OCI-LY1 (cell line): Measurements from ENCODE around the gene RALGPS2.

Experiments
- H2AFZ ChIP-seq: fragments of 200-600 bp; sonication (generic), shearing (Covaris generic); 2 replicates; pipeline ENCODE4 v1.6.0; 2014; ENCODE audit warnings: antibody characterized with exemption, mild to moderate bottlenecking, low read length
- H3F3A ChIP-seq: fragments of 200-600 bp; sonication (generic), shearing (Covaris generic); 2 replicates; pipeline ENCODE4 v1.6.0; 2014; ENCODE audit warnings: mild to moderate bottlenecking, antibody characterized with exemption, low read length, moderate library complexity; ENCODE audit not compliant: insufficient read depth
- H3K27ac ChIP-seq: fragments of 200-600 bp; sonication (generic); 2 replicates; pipeline ENCODE4 v1.5.1; 2014; ENCODE audit warnings: low read length, mixed run types, mild to moderate bottlenecking, low read depth; ENCODE audit not compliant: poor library complexity, severe bottlenecking
- H3K27me3 ChIP-seq: fragments of 200-600 bp; sonication (generic); 2 replicates; pipeline ENCODE4 v1.6.0; 2014; ENCODE audit warnings: antibody characterized with exemption, mild to moderate bottlenecking, low read length, moderate library complexity; ENCODE audit not compliant: insufficient read depth
- H3K36me3 ChIP-seq: fragments of 200-600 bp; sonication (generic); 2 replicates; pipeline ENCODE4 v1.6.1; 2014; ENCODE audit warnings: mild to moderate bottlenecking, antibody characterized with exemption, low read length, moderate library complexity, mixed read lengths; ENCODE audit not compliant: insufficient read depth
- H3K4me1 ChIP-seq: fragments of 200-600 bp; sonication (generic); 2 replicates; pipeline ENCODE4 v1.5.1; 2014; ENCODE audit warnings: mild to moderate bottlenecking, low read length, moderate library complexity; ENCODE audit not compliant: insufficient read depth, severe bottlenecking
- H3K4me2 ChIP-seq: fragments of 200-600 bp; sonication (generic), shearing (Covaris generic); 2 replicates; pipeline ENCODE4 v1.6.1; 2014; ENCODE audit warnings: low read length
- H3K4me3 ChIP-seq: fragments of 200-600 bp; sonication (generic); 2 replicates; pipeline ENCODE4 v1.5.1; 2014; ENCODE audit warnings: low read length, low read depth, mild to moderate bottlenecking, mixed read lengths; ENCODE audit not compliant: poor library complexity, severe bottlenecking
- H3K79me2 ChIP-seq: fragments of 200-600 bp; shearing (Covaris generic); 2 replicates; pipeline ENCODE4 v1.6.1; 2016; ENCODE audit warnings: mixed run types, low read length, mixed read lengths; ENCODE audit not compliant: insufficient read depth
- H3K9ac ChIP-seq: fragments of 200-600 bp; sonication (generic), shearing (Covaris generic); 2 replicates; pipeline ENCODE4 v1.6.1; 2014; ENCODE audit warnings: mild to moderate bottlenecking, low read length, mixed read lengths
- H3K9me2 ChIP-seq: fragments of 200-600 bp; sonication (generic), shearing (Covaris generic); 2 replicates; pipeline ENCODE4 v1.6.1; 2014; ENCODE audit warnings: low read depth, mild to moderate bottlenecking, low read length, mixed read lengths
- H3K9me3 ChIP-seq: fragments of 200-600 bp; shearing (Covaris generic); 2 replicates; pipeline ENCODE4 v1.6.1; 2014; ENCODE audit warnings: low read length, mixed read lengths
- H4K20me1 ChIP-seq: fragments of 200-600 bp; sonication (generic), shearing (Covaris generic); 2 replicates; pipeline ENCODE4 v1.6.0; 2016; ENCODE audit warnings: mild to moderate bottlenecking, low read length; ENCODE audit not compliant: insufficient read depth
- EZH2 ChIP-seq: fragments of 200-600 bp; sonication (generic), shearing (Covaris generic); IDR thresholded peaks from 2 replicates; pipeline ENCODE4 v1.8.0; 2017; ENCODE audit warnings: borderline replicate concordance, mixed run types, mild to moderate bottlenecking, antibody characterized with exemption, low read length, moderate library complexity, mixed read lengths
- TF ChIP-seq, protein P1 (sequence below): fragments of 200-600 bp; sonication (generic), shearing (Covaris generic); IDR thresholded peaks from 2 replicates; pipeline ENCODE4 v1.5.1; 2017; ENCODE audit warnings: mild to moderate bottlenecking, antibody characterized with exemption, low read length, moderate library complexity, mixed read lengths

Gene RALGPS2

DNA sequence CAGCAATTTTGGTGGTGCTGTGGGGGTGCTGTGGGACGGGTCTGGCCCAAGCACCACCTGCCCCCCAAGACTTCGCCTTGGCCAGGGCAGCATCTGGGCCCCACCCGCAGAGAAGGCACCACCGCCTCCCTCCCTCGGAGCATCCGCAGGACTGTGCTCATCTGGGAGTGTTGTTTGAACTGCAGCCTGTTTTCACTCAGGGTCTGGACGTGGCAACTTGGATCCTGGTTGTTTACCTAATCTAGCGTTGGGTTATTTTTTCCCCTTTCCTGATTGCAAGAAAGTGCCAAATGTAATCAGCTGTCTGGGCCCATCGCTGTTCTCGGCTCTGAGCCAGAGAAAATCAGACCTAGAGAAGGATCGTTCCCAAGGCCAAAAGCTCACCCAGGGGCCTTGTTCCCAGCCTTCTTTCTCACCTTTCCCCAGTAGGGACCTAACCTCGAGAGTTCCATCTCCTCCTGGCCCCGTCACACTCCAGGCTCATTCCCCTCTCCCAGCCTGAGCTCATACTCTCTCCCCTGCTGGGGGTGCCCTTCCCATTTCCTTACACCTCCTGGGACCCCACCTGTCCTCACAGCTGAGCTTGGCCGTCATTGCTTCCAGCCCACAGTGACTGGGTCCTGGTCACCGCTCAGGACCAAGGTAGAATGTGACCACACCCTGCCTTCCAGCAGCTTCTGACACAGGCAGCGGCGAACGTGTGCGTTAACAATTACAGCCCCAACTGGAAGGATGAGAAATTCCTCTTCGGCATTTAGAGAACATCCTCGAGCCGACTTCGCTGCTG lies 228.7 kb downstream of the RALGPS2 start:
- Histone ChIP-seq H2AFZ (no peak overlapping the region), H3K9me2 (no peaks in the 10 kb centered on the region), H3K27me3 (no peaks in the 10 kb centered on the region), H3K9ac (no peak overlapping the region), H3K36me3 (no peaks in the 10 kb centered on the region), H3K9me3 (no peaks in the 10 kb centered on the region), H3K79me2 (no peaks in the 10 kb centered on the region), H3K4me1 (no peaks in the 10 kb centered on the region), H3F3A (no peaks in the 10 kb centered on the region), H4K20me1 (no peaks in the 10 kb centered on the region), H3K4me2 (no peak overlapping the region), H3K4me3 (no peak overlapping the region), H3K27ac (no peak overlapping the region)
- no peak for TF ChIP-seq EZH2
- TF ChIP-seq, protein P1, sequence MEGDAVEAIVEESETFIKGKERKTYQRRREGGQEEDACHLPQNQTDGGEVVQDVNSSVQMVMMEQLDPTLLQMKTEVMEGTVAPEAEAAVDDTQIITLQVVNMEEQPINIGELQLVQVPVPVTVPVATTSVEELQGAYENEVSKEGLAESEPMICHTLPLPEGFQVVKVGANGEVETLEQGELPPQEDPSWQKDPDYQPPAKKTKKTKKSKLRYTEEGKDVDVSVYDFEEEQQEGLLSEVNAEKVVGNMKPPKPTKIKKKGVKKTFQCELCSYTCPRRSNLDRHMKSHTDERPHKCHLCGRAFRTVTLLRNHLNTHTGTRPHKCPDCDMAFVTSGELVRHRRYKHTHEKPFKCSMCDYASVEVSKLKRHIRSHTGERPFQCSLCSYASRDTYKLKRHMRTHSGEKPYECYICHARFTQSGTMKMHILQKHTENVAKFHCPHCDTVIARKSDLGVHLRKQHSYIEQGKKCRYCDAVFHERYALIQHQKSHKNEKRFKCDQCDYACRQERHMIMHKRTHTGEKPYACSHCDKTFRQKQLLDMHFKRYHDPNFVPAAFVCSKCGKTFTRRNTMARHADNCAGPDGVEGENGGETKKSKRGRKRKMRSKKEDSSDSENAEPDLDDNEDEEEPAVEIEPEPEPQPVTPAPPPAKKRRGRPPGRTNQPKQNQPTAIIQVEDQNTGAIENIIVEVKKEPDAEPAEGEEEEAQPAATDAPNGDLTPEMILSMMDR, result no peak

GRCh38 chr1:178954325-178954690 lies 229.3 kb downstream of the RALGPS2 start:
- Histone ChIP-seq H2AFZ (no peak overlapping the region), H3K36me3 (no peaks in the 10 kb centered on the region), H3K4me1 (no peaks in the 10 kb centered on the region), H3K79me2 (no peaks in the 10 kb centered on the region), H3K9me2 (no peaks in the 10 kb centered on the region), H3K27ac (no peak overlapping the region), H3F3A (no peaks in the 10 kb centered on the region), H4K20me1 (no peaks in the 10 kb centered on the region), H3K9ac (no peak overlapping the region), H3K9me3 (no peaks in the 10 kb centered on the region), H3K27me3 (no peaks in the 10 kb centered on the region), H3K4me3 (no peak overlapping the region), H3K4me2 (no peak overlapping the region)
- no peak for TF ChIP-seq EZH2
- TF ChIP-seq, protein P1, result no peak

DNA sequence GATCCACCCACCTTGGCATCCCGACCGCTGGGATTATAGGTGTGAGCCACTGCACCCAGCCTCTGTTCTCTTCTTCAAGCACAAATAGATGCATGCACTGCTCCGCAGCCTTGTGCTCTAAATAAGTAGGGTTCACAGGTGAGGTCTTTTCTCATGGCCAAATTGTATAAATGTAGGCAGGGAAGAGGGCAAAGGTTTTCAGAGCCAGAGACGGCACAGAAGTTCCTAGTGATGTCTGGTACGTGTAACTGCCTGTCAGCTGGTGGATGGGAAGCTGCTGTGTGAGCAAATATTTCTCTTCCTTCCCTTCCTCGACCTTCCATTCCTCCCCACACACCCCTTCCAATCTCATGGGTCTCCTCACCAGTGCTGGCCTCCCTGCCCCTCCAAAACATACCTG lies 229.9 kb downstream of the RALGPS2 start:
- H3K36me3 ChIP-seq, result no peaks in the 10 kb centered on the region
- H2AFZ ChIP-seq, result no peak overlapping the region
- no peaks in the 10 kb centered on the region for H3K9me2 ChIP-seq
- H3K4me1 ChIP-seq, result no peaks in the 10 kb centered on the region
- no peaks in the 10 kb centered on the region for H3K9me3 ChIP-seq
- no peaks in the 10 kb centered on the region for H3K79me2 ChIP-seq
- H3K4me2 ChIP-seq, result no peak overlapping the region
- H3K27ac ChIP-seq, result no peak overlapping the region
- TF ChIP-seq EZH2, result no peak
- TF ChIP-seq, protein P1, result no peak
- H3K4me3 ChIP-seq, result no peak overlapping the region
- H3K27me3 ChIP-seq, result no peaks in the 10 kb centered on the region
- no peaks in the 10 kb centered on the region for H4K20me1 ChIP-seq
- no peaks in the 10 kb centered on the region for H3F3A ChIP-seq
- H3K9ac ChIP-seq, result no peak overlapping the region
